GM20431 (cell line): ENCODE data around the gene MTOR.

Experiments
- in situ Hi-C: fragments of 300-500 bp; cut with MseI, MboI; formaldehyde crosslinking; loops from one replicate; pipeline ENCODE4 v1.15.0; 2020; ENCODE audit warnings: low sequenced_read_pairs; ENCODE audit not compliant: unreplicated experiment

The MTOR gene

DNA sequence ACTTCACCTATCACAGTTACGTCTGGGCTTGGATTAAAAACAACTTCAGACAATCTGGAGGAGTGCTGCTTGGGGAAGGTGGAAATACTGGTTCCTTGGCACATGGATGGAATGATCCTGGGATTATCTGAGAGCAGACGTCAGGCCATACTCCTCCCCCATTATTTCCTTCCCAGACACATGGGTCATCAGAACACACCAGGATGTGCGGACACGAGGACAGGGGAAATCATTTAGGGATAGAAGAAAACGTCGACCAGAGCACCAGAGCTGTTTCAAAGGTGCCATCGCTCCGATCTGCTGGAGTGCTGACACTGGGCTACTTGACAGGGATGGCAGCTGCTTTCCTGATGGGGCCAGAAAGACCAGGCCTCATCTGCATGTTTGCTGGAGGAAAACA lies 105.0 kb downstream of the MTOR start:
- in situ Hi-C loops: no loop called here

DNA sequence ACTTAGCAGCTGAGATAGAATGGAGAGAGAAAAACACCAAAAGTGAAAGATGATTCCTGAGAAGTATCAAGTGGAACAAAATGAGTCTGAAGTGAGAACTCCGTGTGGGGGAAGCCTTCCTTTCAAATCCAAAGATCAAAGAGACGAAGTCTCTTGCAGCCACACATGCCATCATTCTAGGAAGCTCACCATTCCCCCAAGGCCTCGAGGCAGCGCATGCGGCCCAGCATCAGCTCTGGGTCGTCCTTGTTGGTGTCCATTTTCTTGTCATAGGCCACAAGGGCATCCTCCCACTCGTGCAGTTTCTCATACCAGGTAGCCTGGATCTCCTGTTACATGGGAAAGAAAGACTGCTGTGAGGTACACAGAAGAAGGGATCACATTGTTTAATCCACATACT lies 105.4 kb downstream of the MTOR start:
- in situ Hi-C loops: no loop called here

DNA sequence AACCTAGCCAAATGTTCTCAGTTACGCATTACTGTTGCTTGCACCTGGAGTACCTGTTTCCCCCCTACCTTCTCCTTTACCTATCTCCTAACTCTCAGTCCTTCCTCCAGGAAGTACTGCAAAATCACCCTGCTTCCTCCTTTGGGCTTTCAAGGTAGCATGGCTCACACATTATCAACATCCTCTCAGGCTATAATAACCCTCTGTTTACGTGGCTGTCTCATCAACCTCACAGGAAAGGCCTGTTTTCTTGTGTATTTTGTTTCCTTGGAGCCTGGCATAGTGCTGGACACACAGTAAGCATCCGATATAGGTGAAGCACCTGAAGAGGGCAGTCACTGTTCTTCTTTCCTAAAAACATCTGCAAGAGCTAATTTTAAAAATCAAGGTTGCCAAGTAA lies 105.9 kb downstream of the MTOR start:
- in situ Hi-C loops: no loop called here

DNA sequence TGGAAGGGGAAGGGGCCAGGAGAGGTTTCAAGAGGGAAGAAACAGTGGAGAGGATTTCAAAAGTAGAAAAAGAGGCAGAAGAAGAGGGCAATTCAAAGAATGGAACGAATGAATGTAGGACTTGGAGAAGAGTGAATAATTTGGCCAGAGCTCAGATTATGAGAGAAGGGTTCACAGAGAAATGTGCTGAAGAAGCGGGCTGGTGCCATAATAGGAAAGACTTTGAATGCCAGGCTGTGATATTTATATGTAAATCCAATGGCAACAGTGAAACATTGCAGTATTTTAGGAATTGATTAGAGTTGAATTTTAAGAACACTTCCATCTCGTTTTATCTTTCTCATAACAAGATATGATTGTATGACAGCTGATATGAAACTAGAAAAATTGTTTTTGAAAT lies 109.2 kb downstream of the MTOR start:
- in situ Hi-C loops: no loop called here

DNA sequence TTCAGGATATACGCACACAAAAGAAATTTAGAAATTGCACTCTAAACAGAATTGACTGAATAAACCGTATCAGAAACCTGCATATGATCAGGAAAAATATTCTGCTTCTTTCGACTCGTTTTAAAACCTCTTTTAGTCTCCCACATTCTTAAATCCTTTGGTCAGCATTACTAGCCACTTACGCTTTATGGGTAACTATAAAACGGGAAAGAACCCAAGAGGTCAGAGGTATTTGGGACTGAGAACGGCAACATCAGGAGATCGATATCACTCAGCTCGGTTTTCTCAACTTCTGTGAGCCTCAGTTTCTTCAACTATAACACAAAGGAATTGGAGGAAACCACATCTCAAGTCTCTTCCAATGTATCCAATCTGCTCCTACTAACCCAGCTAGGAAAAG lies 109.6 kb downstream of the MTOR start:
- in situ Hi-C loops: no loop called here

DNA sequence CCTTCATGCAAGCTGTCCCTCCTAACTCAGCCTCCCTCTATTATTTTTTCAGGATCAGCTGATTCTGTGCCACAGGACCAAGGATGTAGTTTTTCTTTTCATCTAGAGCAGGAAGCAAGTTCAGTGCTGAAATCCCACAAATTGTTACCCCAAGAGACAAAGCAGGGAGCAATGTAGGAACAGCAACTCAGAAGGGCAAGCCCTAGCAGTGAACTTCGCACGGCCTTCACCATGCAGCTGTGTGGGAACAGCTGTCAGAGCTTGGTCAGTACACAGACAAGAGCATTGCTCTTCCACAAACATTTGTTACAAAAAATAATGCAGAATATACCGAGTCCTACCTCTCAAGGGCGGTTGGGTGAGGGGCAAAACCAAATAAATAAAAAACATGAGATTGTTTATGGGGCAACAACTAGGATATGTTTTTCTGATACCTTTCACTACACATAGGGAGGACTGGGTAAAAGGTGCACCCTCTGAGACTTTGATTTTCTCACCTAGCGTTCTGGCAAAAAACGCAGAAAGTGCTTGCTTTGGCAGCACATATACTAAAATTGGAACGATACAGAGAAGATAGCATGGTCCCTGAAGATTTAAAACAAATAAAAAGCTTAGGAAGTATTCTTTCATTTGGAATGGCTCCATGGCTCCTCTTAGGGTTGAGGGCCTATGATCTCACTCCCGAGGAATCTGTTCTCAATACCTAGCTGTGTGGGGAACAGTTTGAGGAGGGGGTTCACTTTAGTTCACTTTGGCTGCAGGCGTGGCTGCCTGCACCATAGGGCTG lies 110.3 kb downstream of the MTOR start:
- in situ Hi-C loops: no loop called here

DNA sequence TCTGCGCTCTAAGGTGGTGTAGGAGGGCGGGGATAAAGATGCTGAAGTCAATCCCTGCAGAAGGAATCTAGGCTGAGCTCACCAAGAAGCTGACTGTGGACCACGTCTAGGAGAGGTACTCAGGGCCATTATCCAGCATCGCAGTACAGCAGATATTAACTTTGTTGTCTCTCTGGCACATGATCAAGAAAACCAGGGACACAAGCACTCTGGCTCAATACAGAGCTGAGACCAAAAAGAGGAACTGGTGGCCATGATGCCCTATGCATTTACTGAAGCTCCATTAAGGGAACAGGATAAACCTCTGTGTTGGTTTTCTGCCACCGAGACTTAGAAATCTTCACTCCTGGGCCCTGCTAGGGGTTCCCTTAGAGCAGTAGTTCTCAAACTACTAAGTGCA lies 111.2 kb downstream of the MTOR start:
- in situ Hi-C loops: no loop called here

DNA sequence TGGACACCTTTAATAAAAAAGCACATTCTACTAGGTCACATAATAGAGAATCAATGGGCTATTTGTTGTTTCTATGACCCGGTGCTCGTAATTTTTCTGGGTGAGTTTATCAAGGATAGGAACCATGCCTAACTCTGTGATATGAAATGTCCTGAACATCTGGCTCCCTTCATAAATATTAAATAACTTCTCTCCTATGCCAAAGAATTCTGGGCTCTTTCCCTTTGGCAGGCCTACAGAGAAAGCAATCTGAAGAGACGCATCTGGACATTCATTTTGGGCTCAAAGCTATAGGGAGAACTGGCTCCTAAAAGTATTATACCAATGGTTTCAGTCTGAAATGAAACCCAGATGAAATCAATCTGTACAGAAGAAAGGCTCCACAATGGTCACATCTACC lies 112.0 kb downstream of the MTOR start:
- in situ Hi-C loops: no loop called here

DNA sequence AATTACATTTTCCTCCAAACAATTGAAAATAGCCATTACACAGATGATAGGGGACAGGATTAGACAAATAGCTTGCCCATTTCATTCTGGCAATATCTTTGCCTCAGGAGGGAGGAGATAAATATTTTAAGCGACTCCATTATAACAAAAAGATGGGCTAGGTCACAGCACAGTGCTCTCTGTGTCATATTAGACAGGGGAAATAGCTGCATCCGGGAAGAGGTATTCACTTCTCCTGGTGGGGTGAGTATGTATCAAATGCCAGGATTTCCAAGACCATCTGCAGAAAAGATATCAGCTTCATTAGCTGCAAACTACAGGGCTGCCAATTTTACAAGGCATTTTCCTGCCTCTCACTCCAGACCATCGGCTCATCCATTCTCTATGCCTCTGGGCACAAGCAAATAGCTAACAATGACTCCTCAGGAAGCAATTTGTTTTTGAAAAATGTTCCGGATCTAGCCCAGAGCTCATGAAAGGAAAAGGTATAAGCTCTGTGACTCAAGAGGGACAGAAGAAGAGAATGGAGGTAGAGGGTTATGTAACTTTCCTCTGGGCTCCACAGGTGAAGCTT lies 115.1 kb downstream of the MTOR start:
- in situ Hi-C loops: no loop called here

DNA sequence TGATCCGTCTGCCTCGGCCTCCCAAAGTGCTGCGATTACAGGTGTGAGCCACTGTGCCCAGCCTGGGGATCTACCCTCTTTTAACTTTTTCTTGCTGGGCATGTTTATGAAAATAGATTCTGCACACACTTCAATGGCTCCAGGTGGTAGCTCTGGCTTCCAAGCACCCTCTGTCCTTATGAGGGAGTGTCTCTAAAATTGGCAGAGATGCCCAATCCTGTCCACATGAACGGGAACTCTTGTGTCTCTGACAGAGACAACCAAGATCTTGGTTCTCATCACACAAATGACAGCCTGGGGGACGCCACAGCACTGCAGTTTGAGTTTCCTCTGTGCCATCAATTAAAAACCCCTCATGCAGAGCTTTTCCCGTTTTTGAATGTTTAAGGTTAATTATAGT lies 116.6 kb downstream of the MTOR start:
- in situ Hi-C loops: no loop called here

DNA sequence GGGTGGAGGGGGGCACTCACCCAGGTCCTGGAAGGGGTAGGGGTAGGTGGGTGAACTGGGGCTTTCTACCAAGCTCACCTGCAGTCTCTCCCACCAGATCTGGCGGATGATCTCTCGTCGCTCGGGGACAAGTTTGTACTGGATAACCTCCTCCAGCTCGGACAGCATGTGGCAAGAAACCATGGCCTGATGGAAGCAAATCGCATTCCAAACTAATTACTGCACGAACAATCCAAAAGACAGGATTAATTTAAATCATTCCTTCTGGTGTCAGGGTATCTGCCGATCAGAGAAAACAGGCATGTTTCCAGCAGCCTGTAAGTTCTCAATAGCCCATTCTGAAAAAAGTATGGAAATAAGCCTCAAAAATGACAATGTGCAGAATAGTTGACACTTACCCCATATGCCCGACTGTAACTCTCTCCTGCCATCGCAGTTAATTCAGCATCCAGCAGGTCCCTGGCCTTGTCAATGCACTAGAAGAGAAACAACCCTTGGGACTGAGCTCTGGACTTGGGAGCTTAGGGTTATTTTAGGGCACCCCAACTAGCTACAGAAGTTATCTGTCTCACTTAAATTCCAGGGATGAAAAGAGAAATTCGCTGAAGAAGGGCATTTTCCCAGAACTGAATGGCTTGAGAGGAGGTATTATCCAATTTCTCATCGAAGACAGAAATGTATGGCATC lies 117.6 kb downstream of the MTOR start:
- in situ Hi-C loops: no loop called here

DNA sequence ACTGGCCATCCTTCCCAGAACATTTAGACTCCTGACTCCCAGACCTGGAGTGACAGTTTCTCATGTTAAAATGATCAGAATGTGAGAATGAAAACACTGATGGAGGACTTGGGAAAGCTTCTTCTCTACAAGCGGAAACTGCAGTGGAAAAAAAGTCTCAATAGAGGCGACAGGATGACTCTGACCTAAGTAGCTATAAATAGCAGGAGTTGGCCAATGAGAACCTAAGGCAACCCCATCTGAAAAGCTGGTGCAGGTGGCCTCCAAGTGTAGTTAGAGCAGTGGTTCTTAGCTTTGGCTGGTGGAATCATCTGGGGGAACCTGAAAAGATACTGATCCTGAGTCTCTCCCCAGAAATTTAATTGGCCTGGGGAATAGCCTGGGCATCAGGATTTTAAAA lies 118.4 kb downstream of the MTOR start:
- in situ Hi-C loops: no loop called here

DNA sequence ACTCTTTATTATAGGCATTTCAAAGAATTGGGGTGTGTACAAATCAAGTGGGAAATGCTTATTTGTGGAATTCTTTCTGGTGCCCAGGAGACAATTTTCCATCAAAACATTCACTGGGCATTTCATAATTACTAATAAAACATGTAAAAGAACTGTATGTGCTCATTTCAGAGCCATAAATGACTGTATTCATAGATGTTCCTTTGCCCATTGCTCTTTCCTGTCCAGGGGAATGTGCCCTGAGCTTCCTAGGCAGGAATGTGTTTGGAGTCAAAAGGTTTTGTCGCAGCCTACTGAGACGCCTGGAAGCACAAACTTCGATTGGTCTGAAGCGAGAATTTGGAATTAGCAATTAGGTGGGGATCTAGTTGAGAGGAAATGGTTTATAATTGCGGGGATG lies 119.0 kb downstream of the MTOR start:
- in situ Hi-C loops: no loop called here

DNA sequence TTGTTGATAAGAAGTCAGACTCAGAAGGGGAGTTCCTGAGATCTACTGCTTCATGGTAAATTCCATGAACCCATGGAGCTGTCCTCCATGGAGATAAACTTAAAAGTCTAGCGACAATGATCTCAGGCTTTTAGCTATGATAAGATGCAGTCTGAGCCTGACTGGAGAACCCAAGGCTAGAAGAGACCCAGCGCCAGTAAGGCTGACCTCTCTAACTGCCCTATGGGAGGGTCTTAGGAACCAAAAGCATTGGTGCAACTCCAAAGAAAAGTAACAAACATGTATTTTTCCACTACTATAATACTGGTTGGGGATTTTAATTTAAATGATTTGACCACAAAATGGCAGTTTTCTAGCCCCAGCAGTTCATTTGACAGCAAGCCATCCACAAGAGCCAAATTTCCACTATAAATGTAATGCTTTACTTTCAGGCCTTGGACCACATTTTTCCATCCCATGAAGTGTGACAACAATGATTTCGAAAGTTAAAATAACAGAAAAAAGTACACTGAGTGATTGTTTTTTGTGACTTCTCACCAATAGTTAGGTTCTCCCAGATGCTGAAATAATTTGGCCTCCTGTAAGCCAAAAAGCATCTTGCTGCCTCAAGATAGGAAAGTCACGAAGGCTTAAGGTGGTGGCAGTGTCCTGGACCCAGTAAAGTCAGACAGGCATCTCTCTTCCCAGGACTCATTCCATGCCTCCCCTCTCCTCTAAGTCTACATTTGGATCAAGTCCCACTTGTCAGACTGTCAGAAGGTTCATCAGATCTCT lies 119.5 kb downstream of the MTOR start:
- in situ Hi-C loops: no loop called here

DNA sequence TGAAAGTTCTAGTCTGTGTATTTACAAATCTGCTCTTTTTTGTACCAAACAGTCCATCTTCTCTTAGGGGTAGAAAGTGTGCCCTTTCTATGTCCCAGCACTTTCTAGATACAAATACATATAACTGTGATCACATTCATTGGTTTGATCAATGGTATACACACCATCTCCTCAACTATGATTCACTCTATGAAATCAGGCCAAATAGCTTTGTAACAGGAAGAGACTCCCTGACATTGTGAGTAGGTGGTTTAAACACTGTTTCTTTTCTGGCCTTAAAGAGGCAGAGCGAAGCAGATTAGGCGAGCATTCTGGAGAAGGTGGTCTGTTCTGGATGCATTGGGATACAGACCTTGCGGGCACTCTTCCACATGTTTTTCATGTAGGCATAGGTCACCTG lies 123.4 kb downstream of the MTOR start:
- in situ Hi-C loops: no loop called here

DNA sequence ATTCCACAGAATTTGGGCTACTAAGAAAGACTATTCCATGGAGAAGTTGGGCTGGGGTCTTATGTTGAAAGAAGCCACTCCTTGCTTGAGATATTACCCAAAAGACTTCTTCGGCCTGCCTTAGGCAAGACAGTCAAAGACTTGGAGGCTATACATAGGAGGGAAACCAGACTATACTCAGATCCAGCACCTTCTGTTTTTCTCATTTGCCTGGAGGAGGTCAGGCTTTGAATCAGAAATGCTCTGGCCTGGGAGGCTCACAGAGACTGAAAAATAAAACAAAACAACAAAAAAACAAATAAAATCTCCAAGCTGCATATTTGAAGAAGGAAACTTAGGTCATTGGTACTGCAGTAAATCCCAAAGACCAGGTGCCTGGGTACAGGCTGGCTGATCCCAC lies 124.3 kb downstream of the MTOR start:
- in situ Hi-C loops: no loop called here

DNA sequence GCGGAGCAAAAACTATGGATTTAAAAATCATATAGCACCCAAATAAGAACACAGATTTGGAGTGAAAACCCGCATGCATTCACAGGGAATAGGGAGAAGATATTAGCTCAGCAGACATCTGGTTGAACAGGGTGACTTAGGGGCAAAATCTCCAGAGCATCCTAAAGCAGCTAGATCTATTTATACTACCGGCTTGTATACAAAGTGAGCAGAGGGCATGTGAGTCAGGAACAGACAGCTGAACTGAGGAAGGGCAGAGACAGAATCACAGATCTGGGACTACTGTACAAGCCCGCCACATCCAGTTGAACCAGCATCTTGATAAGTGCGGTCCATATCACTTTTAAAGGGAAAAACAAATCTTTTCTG lies 127.5 kb downstream of the MTOR start:
- in situ Hi-C loops: no loop called here

DNA sequence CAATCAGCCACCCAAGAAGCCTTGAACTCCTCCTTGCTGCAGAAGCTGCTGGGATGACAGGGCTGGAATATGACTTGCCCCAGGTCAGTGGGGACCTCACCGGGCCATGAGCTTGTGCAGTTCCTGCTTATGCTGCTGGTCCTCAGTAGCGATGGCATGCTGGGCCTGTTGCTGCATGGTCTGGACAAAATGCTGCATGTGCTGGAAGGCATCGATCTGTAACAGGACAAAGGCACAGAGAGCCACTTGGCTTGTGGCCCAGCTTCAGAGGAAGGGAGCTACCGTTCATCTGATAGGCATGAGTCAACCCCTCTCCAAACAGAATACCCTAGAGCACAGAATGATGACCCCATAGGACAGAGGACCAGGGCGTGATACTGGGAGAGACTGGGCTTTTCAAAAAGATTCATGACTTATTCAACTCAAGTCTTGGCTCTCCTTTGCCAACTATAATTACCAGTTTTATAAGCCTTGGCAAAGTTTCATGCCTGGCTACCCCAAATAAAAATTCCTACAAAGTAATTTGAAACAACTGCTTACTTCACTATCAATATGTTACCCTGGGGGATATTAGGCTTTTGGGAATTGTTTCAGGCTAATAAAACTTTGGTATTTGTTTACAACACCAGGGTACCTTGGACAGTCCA lies 128.0 kb downstream of the MTOR start:
- in situ Hi-C loops: no loop called here

DNA sequence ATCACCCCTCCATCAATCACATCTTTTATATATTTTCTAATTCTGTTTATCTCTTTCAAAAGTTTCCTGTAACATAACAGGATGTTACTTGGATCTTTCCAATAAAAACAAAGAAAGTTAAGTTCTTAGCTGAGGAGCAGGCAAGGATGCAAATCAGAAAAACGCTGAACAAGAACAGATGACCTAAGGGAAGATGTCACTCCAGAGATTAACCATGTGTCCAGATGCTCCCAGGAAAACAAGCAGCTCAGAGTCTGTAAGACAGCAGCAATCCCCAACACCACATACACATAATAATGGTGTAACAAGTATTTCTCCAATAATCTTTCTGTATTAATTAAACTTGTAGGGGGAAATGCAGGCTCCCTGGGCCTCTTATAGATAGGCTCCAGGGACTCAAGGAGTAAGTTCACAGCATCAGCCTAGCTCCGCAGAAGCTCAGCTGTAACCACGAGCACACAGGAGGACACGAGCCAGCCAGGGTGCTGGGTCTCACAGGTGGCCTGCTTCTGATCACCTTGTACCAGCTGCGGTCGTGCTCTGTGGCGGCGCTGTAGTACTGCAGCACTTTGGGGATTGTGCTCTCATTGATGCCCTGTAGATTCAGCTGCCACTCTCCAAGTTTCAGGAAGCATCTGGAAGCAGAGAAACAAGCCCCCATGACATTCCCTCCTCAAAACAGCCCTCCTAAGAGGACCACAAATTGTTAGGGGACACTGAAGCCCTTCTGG lies 129.6 kb downstream of the MTOR start:
- in situ Hi-C loops: no loop called here

DNA sequence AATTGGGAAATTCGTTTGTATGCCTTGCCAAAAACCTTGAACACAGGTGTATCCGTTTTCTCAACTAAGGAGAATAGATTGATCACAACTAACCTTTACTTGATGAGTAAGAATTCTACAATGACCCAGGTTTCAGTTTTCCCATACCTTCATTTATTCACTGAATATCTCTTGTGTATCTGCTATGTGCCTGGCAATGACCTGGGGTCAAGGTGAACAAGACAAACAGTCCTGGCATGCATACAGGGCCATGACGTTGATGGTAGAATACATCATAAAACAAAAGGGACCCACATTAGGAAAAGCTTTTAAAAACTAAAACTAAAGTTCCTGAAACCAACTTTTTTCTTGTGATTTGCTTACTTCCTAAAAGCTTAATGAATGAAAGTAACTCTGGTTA lies 130.5 kb downstream of the MTOR start:
- in situ Hi-C loops: no loop called here
